Ovary (tissue), 3 donors: Measurements from ENCODE around the gene PSTPIP1.

ENCODE experiments used
- POLR2A ChIP-seq: fragments of 450-650 bp; IDR thresholded peaks from one replicate; pipeline ENCODE4 v1.6.1; 2017; ENCODE audit warnings: antibody characterized with exemption, mild to moderate bottlenecking, moderate library complexity
- TF ChIP-seq, protein P1 (sequence below), 3 donors: fragments of 450-650 bp in 2 of 3; fragments of 200-600 bp in 1 of 3; IDR thresholded peaks; one replicate each; pipeline versions ENCODE4 v1.5.1 to v1.8.0; 2016 to 2022; ENCODE audit warnings: antibody characterized with exemption in 3 of 3, mild to moderate bottlenecking in 1 of 3
- donor health status: DM: no; HTN: no; CAD: no.

DNA sequence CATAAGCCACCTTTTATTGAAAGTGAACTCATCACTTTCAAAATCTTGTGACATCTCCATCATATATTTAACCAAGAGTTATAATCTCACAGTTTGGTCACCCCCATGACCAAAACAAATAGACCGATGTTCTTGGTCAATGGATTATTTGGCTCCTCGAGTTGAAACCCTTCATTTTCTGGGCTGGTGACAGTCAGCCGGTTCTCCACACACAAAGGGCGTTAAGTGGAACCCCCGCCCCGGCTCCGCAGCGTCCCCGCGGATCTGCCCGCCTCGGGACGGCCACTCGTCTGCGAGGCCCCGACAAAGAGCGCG lies 75.2 kb downstream of the PSTPIP1 start:
- TF ChIP-seq, protein P1, sequence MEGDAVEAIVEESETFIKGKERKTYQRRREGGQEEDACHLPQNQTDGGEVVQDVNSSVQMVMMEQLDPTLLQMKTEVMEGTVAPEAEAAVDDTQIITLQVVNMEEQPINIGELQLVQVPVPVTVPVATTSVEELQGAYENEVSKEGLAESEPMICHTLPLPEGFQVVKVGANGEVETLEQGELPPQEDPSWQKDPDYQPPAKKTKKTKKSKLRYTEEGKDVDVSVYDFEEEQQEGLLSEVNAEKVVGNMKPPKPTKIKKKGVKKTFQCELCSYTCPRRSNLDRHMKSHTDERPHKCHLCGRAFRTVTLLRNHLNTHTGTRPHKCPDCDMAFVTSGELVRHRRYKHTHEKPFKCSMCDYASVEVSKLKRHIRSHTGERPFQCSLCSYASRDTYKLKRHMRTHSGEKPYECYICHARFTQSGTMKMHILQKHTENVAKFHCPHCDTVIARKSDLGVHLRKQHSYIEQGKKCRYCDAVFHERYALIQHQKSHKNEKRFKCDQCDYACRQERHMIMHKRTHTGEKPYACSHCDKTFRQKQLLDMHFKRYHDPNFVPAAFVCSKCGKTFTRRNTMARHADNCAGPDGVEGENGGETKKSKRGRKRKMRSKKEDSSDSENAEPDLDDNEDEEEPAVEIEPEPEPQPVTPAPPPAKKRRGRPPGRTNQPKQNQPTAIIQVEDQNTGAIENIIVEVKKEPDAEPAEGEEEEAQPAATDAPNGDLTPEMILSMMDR (IDR thresholded peaks at IDR 0.05): no peak
- TF ChIP-seq POLR2A: no peak
